ENCODE measurements around the gene RDH11.

DNA sequence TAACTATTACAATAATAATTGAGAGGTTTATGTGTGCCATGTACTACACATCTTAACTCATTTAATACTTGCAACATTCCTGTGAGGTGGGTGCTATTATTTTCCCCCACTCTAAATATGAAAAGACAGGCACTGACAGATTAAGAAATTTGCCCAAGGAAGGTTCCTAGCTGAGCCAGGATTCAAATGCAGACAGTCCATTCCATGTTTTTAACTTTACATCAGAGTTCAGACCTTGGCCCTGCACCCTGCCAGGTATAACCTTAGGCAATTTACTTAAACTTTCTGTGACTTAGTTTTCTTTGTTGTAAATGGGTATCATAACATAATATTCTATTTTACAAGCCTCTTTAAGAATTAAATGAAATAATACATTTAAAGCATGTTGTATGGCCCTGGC is 32.7 kb upstream of the RDH11 start:
- TF ChIP-seq, protein P1, sequence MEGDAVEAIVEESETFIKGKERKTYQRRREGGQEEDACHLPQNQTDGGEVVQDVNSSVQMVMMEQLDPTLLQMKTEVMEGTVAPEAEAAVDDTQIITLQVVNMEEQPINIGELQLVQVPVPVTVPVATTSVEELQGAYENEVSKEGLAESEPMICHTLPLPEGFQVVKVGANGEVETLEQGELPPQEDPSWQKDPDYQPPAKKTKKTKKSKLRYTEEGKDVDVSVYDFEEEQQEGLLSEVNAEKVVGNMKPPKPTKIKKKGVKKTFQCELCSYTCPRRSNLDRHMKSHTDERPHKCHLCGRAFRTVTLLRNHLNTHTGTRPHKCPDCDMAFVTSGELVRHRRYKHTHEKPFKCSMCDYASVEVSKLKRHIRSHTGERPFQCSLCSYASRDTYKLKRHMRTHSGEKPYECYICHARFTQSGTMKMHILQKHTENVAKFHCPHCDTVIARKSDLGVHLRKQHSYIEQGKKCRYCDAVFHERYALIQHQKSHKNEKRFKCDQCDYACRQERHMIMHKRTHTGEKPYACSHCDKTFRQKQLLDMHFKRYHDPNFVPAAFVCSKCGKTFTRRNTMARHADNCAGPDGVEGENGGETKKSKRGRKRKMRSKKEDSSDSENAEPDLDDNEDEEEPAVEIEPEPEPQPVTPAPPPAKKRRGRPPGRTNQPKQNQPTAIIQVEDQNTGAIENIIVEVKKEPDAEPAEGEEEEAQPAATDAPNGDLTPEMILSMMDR (IDR thresholded peaks at IDR 0.05): no peak
- no peak for TF ChIP-seq POLR2A (IDR thresholded peaks at IDR 0.05)

Data from lower leg skin (tissue), 3 donors.